K562 (cell line): ENCODE results near the gene RETN. TPM values are rescaled to one million over a fixed set of nuclear protein-coding genes. Genes with fewer than 3 reads are reported as not detected.

Experiments used
- CHD1 ChIP-seq: fragments of 200-600 bp; sonication (generic); IDR thresholded peaks from one replicate; pipeline ENCODE4 v1.6.1; 2012; ENCODE audit warnings: mild to moderate bottlenecking, moderate library complexity, low read length, inconsistent platforms
- DPF2 ChIP-seq: fragments of 450-650 bp; IDR thresholded peaks from 2 replicates; pipeline ENCODE4 v1.6.1; 2016
- E2F3 ChIP-seq: fragments of 250-450 bp; sonication (Bioruptor Pico); IDR thresholded peaks from 2 replicates; pipeline ENCODE4 v1.4.0; 2020; ENCODE audit warnings: mild to moderate bottlenecking
- EHMT2 ChIP-seq: fragments of 450-650 bp; IDR thresholded peaks from 2 replicates; pipeline ENCODE4 v1.6.1; 2018; ENCODE audit warnings: antibody characterized with exemption
- ESRRB ChIP-seq: fragments of 250-450 bp; sonication (Bioruptor Pico); IDR thresholded peaks from 2 replicates; pipeline ENCODE4 v1.5.0; 2020; ENCODE audit warnings: mild to moderate bottlenecking, moderate library complexity, borderline replicate concordance
- EWSR1 ChIP-seq: fragments of 450-650 bp; IDR thresholded peaks from 2 replicates; pipeline ENCODE4 v1.6.1; 2018; ENCODE audit warnings: borderline replicate concordance, mild to moderate bottlenecking, low read depth, moderate library complexity; ENCODE audit not compliant: partially characterized antibody
- MAFK ChIP-seq: IDR thresholded peaks from 2 replicates; pipeline ENCODE4 v1.6.1; 2011; ENCODE audit warnings: low read length, improper control_type of control experiment
- NBN ChIP-seq: fragments of 450-650 bp; IDR thresholded peaks from 2 replicates; pipeline ENCODE4 v1.6.1; 2016; ENCODE audit warnings: low read depth, mild to moderate bottlenecking
- RHOXF2B ChIP-seq: fragments of 250-450 bp; sonication (Bioruptor Pico); conservative IDR thresholded peaks from 2 replicates; pipeline ENCODE4 v1.5.1; 2021
- TRIM24 ChIP-seq, 2 experiments: fragments of 450-650 bp; IDR thresholded peaks; 2 replicates each; pipeline ENCODE4 v1.6.1; 2016
- U2AF2 ChIP-seq: fragments of 200-400 bp; formaldehyde crosslinking; optimal IDR thresholded peaks from 2 replicates; pipeline ENCODE3; 2017; ENCODE audit warnings: low read depth, mild to moderate bottlenecking, low read length
- ZBTB7A ChIP-seq: IDR thresholded peaks from 2 replicates; pipeline ENCODE4 v1.6.1; 2011; ENCODE audit warnings: low read depth, mild to moderate bottlenecking, low read length, moderate library complexity, borderline replicate concordance; ENCODE audit not compliant: control insufficient read depth
- ZNF197 ChIP-seq: fragments of 200-800 bp; sonication (Bioruptor generic); IDR thresholded peaks from 2 replicates; pipeline ENCODE4 v1.6.1; 2016; ENCODE audit warnings: low read depth, missing genetic modification characterization, missing compliant biosample characterization
- ZNF24 ChIP-seq: fragments of 450-650 bp; IDR thresholded peaks from 2 replicates; pipeline ENCODE4 v1.6.1; 2016
- ZNF263 ChIP-seq: sonication (generic); formaldehyde crosslinking; IDR thresholded peaks from 2 replicates; pipeline ENCODE4 v1.8.0; 2022; ENCODE audit warnings: mild to moderate bottlenecking, missing genetic modification reagents, borderline replicate concordance
- ZNF57 ChIP-seq: fragments of 450-650 bp; formaldehyde crosslinking; IDR thresholded peaks from 2 replicates; pipeline ENCODE4 v1.4.0; 2020; ENCODE audit warnings: mild to moderate bottlenecking, moderate library complexity
- polyA plus RNA-seq, 8 experiments: library from polyadenylated mRNA; depleted of rRNA in 4 of 8; stranded (reverse) in 5 of 8; unstranded in 3 of 8; fragments of >200 nt; fragmentation: Nextera tagmentation in 2 of 8; fragmentation: Illumina TruSeq in 1 of 8; extraction: Ambion mirVana in 2 of 8; extraction: Trizol in 1 of 8; gene quantifications; 2 replicates each; pipeline versions ENCODE4 v1.2.1 to v1.2.3, GENCODE V29; 2011 to 2014; ENCODE audit warnings: inconsistent platforms in 1 of 8, missing spikeins in 1 of 8
- total RNA-seq, 7 experiments: library from RNA; depleted of rRNA in 6 of 7; stranded (reverse); fragments of >200 nt in 6 of 7; fragmentation: Illumina TruSeq in 2 of 7; extraction: Trizol in 2 of 7; gene quantifications; 2 replicates each; pipeline versions ENCODE4 v1.2.1 to v1.2.3, GENCODE V29; 2011 to 2021; ENCODE audit warnings: low replicate concordance in 1 of 7
- TF ChIP-seq, protein P1 (sequence below): fragments of 450-650 bp; conservative IDR thresholded peaks from 2 replicates; pipeline ENCODE4 v1.6.1; 2016; ENCODE audit warnings: missing genetic modification characterization, low read depth, mild to moderate bottlenecking, missing compliant biosample characterization, moderate library complexity
- TF ChIP-seq, protein P2 (sequence below): fragments of 250-450 bp; sonication (Bioruptor Pico); IDR thresholded peaks from 2 replicates; pipeline ENCODE4 v1.9.0; 2021; ENCODE audit warnings: mild to moderate bottlenecking
- TF ChIP-seq, protein P3 (sequence below): sonication (generic); formaldehyde crosslinking; IDR thresholded peaks from 2 replicates; pipeline ENCODE4 v1.8.1; 2023; ENCODE audit warnings: mild to moderate bottlenecking, missing genetic modification reagents

Gene RETN
- total and polyA plus RNA-seq, 9 of the 15 experiments (the other 6 are each of a cell fraction or from before 2014, with no cell fraction given): not detected

DNA sequence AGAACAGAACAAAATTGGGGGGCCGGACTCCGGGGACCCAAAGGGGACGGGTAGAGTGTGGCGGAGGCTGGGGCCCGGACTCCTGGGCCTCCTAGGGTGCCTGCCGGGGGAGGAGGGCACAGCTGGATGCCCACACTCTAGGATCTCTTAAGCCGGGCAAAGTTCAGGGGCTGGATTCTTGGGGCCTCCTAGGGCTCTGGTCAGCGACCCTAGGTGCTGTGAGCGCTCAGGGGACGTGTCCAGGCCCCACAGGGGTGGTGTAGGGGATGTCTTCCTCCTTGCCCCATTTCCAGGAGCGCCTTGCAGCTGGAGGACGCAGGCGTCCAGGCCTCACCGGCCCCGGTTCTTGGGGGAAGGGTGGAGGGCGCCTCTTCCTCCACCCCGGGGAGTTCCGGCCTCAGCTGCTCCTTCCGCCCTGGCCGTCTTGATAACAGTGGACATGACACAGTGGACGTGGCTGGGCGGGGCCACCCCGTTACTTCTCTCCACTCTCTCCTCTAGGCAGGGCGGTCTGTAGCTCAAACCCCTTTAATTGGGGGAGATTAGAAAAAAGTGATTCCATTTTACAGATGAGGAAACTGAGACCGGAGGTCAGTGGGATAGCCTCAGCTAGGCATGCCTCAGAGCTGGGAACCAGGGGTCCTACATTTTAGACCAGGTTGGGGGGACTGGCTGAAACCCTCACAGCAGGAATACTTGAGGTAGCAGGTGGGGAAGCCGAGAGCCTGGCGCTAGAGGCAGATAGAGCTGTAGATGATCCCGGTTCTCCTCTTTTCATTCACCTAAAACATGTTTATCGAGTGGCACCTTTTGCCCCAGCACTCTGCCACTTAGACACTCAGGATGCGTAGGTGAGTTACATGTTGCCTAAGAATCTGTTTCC, 31.2 kb upstream of the RETN start (continued):
- TF ChIP-seq, protein P1, sequence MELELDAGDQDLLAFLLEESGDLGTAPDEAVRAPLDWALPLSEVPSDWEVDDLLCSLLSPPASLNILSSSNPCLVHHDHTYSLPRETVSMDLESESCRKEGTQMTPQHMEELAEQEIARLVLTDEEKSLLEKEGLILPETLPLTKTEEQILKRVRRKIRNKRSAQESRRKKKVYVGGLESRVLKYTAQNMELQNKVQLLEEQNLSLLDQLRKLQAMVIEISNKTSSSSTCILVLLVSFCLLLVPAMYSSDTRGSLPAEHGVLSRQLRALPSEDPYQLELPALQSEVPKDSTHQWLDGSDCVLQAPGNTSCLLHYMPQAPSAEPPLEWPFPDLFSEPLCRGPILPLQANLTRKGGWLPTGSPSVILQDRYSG (tag): no peak
- TF ChIP-seq, protein P2, sequence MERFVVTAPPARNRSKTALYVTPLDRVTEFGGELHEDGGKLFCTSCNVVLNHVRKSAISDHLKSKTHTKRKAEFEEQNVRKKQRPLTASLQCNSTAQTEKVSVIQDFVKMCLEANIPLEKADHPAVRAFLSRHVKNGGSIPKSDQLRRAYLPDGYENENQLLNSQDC: no peak
- no peak for TF ChIP-seq EWSR1
- 0 out of 2 replicates have a peak, but pooled peaks have one; percentile 24 for TF ChIP-seq ZNF24
- TF ChIP-seq CHD1: peak; percentile 95
- TF ChIP-seq EHMT2: no peak
- TF ChIP-seq ZBTB7A: peak; percentile 67; the same call in 1 of the 2 replicates
- 0 out of 2 replicates have a peak, but pooled peaks have one; percentile 8 for TF ChIP-seq MAFK
- no peak for TF ChIP-seq ESRRB (CRISPR knock-in tag)
- TF ChIP-seq ZNF197 (CRISPR knock-in tag): no peak
- no peak for TF ChIP-seq E2F3
- no peak for TF ChIP-seq U2AF2
- TF ChIP-seq NBN: 0 out of 2 replicates have a peak, but pooled peaks have one; percentile 29
- TF ChIP-seq, protein P3, sequence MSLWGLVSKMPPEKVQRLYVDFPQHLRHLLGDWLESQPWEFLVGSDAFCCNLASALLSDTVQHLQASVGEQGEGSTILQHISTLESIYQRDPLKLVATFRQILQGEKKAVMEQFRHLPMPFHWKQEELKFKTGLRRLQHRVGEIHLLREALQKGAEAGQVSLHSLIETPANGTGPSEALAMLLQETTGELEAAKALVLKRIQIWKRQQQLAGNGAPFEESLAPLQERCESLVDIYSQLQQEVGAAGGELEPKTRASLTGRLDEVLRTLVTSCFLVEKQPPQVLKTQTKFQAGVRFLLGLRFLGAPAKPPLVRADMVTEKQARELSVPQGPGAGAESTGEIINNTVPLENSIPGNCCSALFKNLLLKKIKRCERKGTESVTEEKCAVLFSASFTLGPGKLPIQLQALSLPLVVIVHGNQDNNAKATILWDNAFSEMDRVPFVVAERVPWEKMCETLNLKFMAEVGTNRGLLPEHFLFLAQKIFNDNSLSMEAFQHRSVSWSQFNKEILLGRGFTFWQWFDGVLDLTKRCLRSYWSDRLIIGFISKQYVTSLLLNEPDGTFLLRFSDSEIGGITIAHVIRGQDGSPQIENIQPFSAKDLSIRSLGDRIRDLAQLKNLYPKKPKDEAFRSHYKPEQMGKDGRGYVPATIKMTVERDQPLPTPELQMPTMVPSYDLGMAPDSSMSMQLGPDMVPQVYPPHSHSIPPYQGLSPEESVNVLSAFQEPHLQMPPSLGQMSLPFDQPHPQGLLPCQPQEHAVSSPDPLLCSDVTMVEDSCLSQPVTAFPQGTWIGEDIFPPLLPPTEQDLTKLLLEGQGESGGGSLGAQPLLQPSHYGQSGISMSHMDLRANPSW (CRISPR knock-in tag): no peak
- no peak for TF ChIP-seq ZNF263 (CRISPR knock-in tag)
- peak in 1 of 2 experiments; percentile 71; a peak in 2 of 4 replicates for TF ChIP-seq TRIM24 (IDR thresholded peaks at IDR 0.05)
- peak; percentile 63; the same call in 1 of the 2 replicates for TF ChIP-seq DPF2
- TF ChIP-seq RHOXF2B (CRISPR knock-in tag): no peak
- TF ChIP-seq ZNF57 (CRISPR knock-in tag): no peak
